Gastrocnemius medialis (tissue), 4 donors: ENCODE measurements around the gene POLH.

Source experiments
- CTCF ChIP-seq, 5 experiments: fragments of 450-650 bp in 3 of 5; fragments of 200-600 bp in 2 of 5; sonication (generic) in 2 of 5; IDR thresholded peaks in 4 of 5; conservative IDR thresholded peaks in 1 of 5; 1 replicate in 4 of 5; 2 replicates in 1 of 5; pipeline ENCODE4 v1.5.1; 2016 to 2019; ENCODE audit warnings: antibody characterized with exemption in 5 of 5, mild to moderate bottlenecking in 3 of 5, moderate library complexity in 3 of 5
- POLR2A ChIP-seq, 2 donors: fragments of 450-650 bp; IDR thresholded peaks; one replicate each; pipeline ENCODE4 v1.6.1; 2017; ENCODE audit warnings: antibody characterized with exemption in 2 of 2, mild to moderate bottlenecking in 2 of 2, moderate library complexity in 2 of 2

- TF ChIP-seq CTCF (IDR thresholded peaks at IDR 0.05 in 4 of 5, conservative IDR thresholded peaks at IDR 0.05 in 1 of 5), result no peak
- no peak for TF ChIP-seq POLR2A (IDR thresholded peaks at IDR 0.05)
These were observed 60.3 kb downstream of the POLH start for GRCh38 chr6:43636308-43636659.
